AG09309 (cell line): ENCODE results near the gene ANKIB1.

Experiments used
- DNase-seq: peaks from one replicate; pipeline ENCODE4 v3.0.0-alpha.2; 2010; ENCODE audit warnings: low read depth
- H3K4me3 ChIP-seq: 2 replicates; pipeline ENCODE4 v1.5.1; 2011; ENCODE audit warnings: mild to moderate bottlenecking, low read depth, low read length, moderate library complexity; ENCODE audit not compliant: control insufficient read depth
- CTCF ChIP-seq: IDR thresholded peaks from 2 replicates; pipeline ENCODE4 v1.5.1; 2011; ENCODE audit warnings: mild to moderate bottlenecking, low read depth, low read length, inconsistent platforms; ENCODE audit not compliant: insufficient read depth, control insufficient read depth; ENCODE audit errors: missing control alignments

The ANKIB1 gene

GRCh38 chr7:92335574-92335973, 89.8 kb downstream of the ANKIB1 start:
- H3K4me3 ChIP-seq = no peak overlapping the region
- no peak for DNase-seq
- no peak for TF ChIP-seq CTCF

- no peak for TF ChIP-seq CTCF
- DNase-seq = no peak
These were observed 91.0 kb downstream of the ANKIB1 start for GRCh38 chr7:92336662-92337340.

GRCh38 chr7:92340016-92340415, 94.2 kb downstream of the ANKIB1 start:
- no peak overlapping the region for H3K4me3 ChIP-seq
- DNase-seq = no peak
- no peak for TF ChIP-seq CTCF

More at GRCh38 chr7:92336662-92337340, 91.0 kb downstream of the ANKIB1 start:
- H3K4me3 ChIP-seq = no peak overlapping the region

GRCh38 chr7:92343714-92344113, 97.9 kb downstream of the ANKIB1 start:
- DNase-seq = no peak
- TF ChIP-seq CTCF = no peak
- no peak overlapping the region for H3K4me3 ChIP-seq

GRCh38 chr7:92352009-92352408, 106.2 kb downstream of the ANKIB1 start:
- TF ChIP-seq CTCF = no peak
- DNase-seq = no peak
- no peak overlapping the region for H3K4me3 ChIP-seq

- TF ChIP-seq CTCF = no peak
- no peak for DNase-seq
- no peak overlapping the region for H3K4me3 ChIP-seq
These were observed 108.4 kb downstream of the ANKIB1 start for GRCh38 chr7:92354214-92354613.
